ENCODE measurements around the gene MYL4. TPM values are rescaled to one million over a fixed set of nuclear protein-coding genes. Genes with fewer than 3 reads are reported as not detected.

MYL4 gene
- polyA plus RNA-seq, 1 of the 3 experiments (the other 2 are of a cell fraction) = not detected

- H3K27ac ChIP-seq (ENCODE audit: low read depth in 2 of 2, low read length in 1 of 2) = no peak overlapping the region
- H3K36me3 ChIP-seq (replicated peaks in 1 of 2; ENCODE audit: control insufficient read depth in 1 of 2, insufficient read depth in 2 of 2, low read length in 1 of 2) = peaks cover 8 to 13% of the 10 kb centered on the region in 2 experiments
- no peak overlapping the region for H3K4me2 ChIP-seq
- TF ChIP-seq, protein P1, sequence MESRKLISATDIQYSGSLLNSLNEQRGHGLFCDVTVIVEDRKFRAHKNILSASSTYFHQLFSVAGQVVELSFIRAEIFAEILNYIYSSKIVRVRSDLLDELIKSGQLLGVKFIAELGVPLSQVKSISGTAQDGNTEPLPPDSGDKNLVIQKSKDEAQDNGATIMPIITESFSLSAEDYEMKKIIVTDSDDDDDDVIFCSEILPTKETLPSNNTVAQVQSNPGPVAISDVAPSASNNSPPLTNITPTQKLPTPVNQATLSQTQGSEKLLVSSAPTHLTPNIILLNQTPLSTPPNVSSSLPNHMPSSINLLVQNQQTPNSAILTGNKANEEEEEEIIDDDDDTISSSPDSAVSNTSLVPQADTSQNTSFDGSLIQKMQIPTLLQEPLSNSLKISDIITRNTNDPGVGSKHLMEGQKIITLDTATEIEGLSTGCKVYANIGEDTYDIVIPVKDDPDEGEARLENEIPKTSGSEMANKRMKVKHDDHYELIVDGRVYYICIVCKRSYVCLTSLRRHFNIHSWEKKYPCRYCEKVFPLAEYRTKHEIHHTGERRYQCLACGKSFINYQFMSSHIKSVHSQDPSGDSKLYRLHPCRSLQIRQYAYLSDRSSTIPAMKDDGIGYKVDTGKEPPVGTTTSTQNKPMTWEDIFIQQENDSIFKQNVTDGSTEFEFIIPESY (IDR thresholded peaks at IDR 0.05; ENCODE audit: borderline replicate concordance, low read depth) = no peak
- TF ChIP-seq MEF2A (IDR thresholded peaks at IDR 0.05; ENCODE audit: borderline replicate concordance, low read depth) = no peak
- TF ChIP-seq, protein P2, sequence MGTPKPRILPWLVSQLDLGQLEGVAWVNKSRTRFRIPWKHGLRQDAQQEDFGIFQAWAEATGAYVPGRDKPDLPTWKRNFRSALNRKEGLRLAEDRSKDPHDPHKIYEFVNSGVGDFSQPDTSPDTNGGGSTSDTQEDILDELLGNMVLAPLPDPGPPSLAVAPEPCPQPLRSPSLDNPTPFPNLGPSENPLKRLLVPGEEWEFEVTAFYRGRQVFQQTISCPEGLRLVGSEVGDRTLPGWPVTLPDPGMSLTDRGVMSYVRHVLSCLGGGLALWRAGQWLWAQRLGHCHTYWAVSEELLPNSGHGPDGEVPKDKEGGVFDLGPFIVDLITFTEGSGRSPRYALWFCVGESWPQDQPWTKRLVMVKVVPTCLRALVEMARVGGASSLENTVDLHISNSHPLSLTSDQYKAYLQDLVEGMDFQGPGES (IDR thresholded peaks at IDR 0.05; ENCODE audit: low read depth, low read length) = no peak
- TF ChIP-seq, protein P3, sequence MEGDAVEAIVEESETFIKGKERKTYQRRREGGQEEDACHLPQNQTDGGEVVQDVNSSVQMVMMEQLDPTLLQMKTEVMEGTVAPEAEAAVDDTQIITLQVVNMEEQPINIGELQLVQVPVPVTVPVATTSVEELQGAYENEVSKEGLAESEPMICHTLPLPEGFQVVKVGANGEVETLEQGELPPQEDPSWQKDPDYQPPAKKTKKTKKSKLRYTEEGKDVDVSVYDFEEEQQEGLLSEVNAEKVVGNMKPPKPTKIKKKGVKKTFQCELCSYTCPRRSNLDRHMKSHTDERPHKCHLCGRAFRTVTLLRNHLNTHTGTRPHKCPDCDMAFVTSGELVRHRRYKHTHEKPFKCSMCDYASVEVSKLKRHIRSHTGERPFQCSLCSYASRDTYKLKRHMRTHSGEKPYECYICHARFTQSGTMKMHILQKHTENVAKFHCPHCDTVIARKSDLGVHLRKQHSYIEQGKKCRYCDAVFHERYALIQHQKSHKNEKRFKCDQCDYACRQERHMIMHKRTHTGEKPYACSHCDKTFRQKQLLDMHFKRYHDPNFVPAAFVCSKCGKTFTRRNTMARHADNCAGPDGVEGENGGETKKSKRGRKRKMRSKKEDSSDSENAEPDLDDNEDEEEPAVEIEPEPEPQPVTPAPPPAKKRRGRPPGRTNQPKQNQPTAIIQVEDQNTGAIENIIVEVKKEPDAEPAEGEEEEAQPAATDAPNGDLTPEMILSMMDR (IDR thresholded peaks at IDR 0.05) = no peak
- TF ChIP-seq, protein P4, sequence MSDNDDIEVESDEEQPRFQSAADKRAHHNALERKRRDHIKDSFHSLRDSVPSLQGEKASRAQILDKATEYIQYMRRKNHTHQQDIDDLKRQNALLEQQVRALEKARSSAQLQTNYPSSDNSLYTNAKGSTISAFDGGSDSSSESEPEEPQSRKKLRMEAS (IDR thresholded peaks at IDR 0.05; ENCODE audit: low read depth) = no peak
- H3K79me2 ChIP-seq (ENCODE audit: insufficient read depth) = peaks cover 39% of the 10 kb centered on the region
- H3K9me2 ChIP-seq = no peaks in the 10 kb centered on the region
- H3K9ac ChIP-seq = no peak overlapping the region
- no peak for DNase-seq
- H3F3A ChIP-seq (replicated peaks; ENCODE audit: insufficient read depth) = peaks cover 10% of the 10 kb centered on the region
- peak overlapping the region; percentile 99; the same call in 1 of the 2 replicates for H2AFZ ChIP-seq (ENCODE audit: low read depth)
- ChIA-PET CTCF (interaction anchor here (1.0 to 1.8 kb wide), 3 partner anchors 10 to 125 kb away, joined by 3 to 6 read pairs (median 4); no protein-coding TSS in a partner anchor), POLR2A (no interaction called here)
- no peaks in the 10 kb centered on the region for H3K9me3 ChIP-seq
- peaks cover 0 to 25% of the 10 kb centered on the region in 2 experiments; a peak in 3 of 4 replicates for H3K4me1 ChIP-seq (ENCODE audit: control insufficient read depth in 1 of 2, insufficient read depth in 2 of 2, low read depth in 1 of 2, low read length in 1 of 2)
- H4K20me1 ChIP-seq (ENCODE audit: insufficient read depth) = peaks cover 30% of the 10 kb centered on the region
- no peaks in the 10 kb centered on the region for H3K27me3 ChIP-seq (ENCODE audit: insufficient read depth)
- no peak overlapping the region for H3K4me3 ChIP-seq (ENCODE audit: low read depth in 2 of 2, low read length in 1 of 2)
- 90% methylated on average over 4 of the region's 4 CpGs for WGBS (ENCODE audit: low lambda C conversion rate)
Observed at GRCh38 chr17:47190243-47190642, 18.9 kb upstream of the MYL4 start.

DNA sequence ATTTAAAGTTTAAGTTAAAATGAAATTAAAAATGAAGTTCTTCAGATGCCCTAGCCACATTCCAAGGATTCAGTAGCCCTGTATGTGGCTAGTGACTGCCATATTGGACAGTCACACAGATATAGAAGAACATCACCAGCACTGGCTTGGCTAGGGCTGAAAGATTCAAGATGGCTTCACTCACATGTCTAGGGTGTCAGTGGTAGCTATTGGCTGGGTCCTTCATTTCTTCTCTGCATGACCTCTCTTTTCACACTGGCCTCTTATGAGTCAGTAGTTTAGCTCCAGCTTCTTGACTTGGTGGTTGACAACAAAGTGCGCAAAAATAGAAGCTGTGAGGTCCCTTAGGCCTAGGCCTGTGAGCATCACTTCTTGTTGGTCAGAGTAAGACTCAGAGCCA lies 18.4 kb upstream of the MYL4 start:
- H3K79me2 ChIP-seq (ENCODE audit: insufficient read depth) = peaks cover 34% of the 10 kb centered on the region
- peaks cover 10% of the 10 kb centered on the region for H3F3A ChIP-seq (replicated peaks; ENCODE audit: insufficient read depth)
- peaks cover 25% of the 10 kb centered on the region for H4K20me1 ChIP-seq (ENCODE audit: insufficient read depth)
- POLR2A ChIA-PET = no interaction called here
- WGBS (ENCODE audit: low lambda C conversion rate) = 100% methylated on average over 1 of the region's 1 CpG
- CTCF ChIA-PET = interaction anchor here (0.8 to 1.8 kb wide), 5 partner anchors 10 to 124 kb away, joined by 3 to 6 read pairs (median 3); no protein-coding TSS in a partner anchor
- peak overlapping the region; percentile 99; the same call in 1 of the 2 replicates for H2AFZ ChIP-seq (ENCODE audit: low read depth)
- no peaks in the 10 kb centered on the region for H3K9me2 ChIP-seq
- DNase-seq = no peak
- no peaks in the 10 kb centered on the region for H3K9me3 ChIP-seq
- H3K4me3 ChIP-seq (ENCODE audit: low read depth in 2 of 2, low read length in 1 of 2) = no peak overlapping the region
- no peak overlapping the region for H3K27ac ChIP-seq (ENCODE audit: low read depth in 2 of 2, low read length in 1 of 2)
- no peaks in the 10 kb centered on the region for H3K27me3 ChIP-seq (ENCODE audit: insufficient read depth)
- H3K9ac ChIP-seq = no peak overlapping the region
- H3K36me3 ChIP-seq (replicated peaks in 1 of 2; ENCODE audit: control insufficient read depth in 1 of 2, insufficient read depth in 2 of 2, low read length in 1 of 2) = peaks cover 8 to 13% of the 10 kb centered on the region in 2 experiments
- H3K4me1 ChIP-seq (ENCODE audit: control insufficient read depth in 1 of 2, insufficient read depth in 2 of 2, low read depth in 1 of 2, low read length in 1 of 2) = peaks cover 0 to 25% of the 10 kb centered on the region in 2 experiments; a peak in 3 of 4 replicates
- H3K4me2 ChIP-seq = no peak overlapping the region
- TF ChIP-seq FOXM1 (IDR thresholded peaks at IDR 0.05; ENCODE audit: low read depth) (no peak), NFIC (IDR thresholded peaks at IDR 0.05; ENCODE audit: borderline replicate concordance) (no peak), FOXJ3 (CRISPR knock-in tag; IDR thresholded peaks at IDR 0.05) (no peak), TEAD4 (IDR thresholded peaks at IDR 0.05; ENCODE audit: borderline replicate concordance, insufficient read depth) (no peak), POLR2AphosphoS5 (IDR thresholded peaks at IDR 0.05; ENCODE audit: low read depth, low read length) (no peak), YY1 (IDR thresholded peaks at IDR 0.05; ENCODE audit: low read depth) (no peak), EP300 (IDR thresholded peaks at IDR 0.05; ENCODE audit: borderline replicate concordance in 1 of 2, low read depth in 1 of 2, low read length in 1 of 2) (no peak)
- TF ChIP-seq, protein P5, sequence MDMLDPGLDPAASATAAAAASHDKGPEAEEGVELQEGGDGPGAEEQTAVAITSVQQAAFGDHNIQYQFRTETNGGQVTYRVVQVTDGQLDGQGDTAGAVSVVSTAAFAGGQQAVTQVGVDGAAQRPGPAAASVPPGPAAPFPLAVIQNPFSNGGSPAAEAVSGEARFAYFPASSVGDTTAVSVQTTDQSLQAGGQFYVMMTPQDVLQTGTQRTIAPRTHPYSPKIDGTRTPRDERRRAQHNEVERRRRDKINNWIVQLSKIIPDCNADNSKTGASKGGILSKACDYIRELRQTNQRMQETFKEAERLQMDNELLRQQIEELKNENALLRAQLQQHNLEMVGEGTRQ (IDR thresholded peaks at IDR 0.05; ENCODE audit: borderline replicate concordance, low read depth, low read length) = no peak
- TF ChIP-seq, protein P2 (IDR thresholded peaks at IDR 0.05; ENCODE audit: low read depth, low read length) = no peak
- TF ChIP-seq, protein P6, sequence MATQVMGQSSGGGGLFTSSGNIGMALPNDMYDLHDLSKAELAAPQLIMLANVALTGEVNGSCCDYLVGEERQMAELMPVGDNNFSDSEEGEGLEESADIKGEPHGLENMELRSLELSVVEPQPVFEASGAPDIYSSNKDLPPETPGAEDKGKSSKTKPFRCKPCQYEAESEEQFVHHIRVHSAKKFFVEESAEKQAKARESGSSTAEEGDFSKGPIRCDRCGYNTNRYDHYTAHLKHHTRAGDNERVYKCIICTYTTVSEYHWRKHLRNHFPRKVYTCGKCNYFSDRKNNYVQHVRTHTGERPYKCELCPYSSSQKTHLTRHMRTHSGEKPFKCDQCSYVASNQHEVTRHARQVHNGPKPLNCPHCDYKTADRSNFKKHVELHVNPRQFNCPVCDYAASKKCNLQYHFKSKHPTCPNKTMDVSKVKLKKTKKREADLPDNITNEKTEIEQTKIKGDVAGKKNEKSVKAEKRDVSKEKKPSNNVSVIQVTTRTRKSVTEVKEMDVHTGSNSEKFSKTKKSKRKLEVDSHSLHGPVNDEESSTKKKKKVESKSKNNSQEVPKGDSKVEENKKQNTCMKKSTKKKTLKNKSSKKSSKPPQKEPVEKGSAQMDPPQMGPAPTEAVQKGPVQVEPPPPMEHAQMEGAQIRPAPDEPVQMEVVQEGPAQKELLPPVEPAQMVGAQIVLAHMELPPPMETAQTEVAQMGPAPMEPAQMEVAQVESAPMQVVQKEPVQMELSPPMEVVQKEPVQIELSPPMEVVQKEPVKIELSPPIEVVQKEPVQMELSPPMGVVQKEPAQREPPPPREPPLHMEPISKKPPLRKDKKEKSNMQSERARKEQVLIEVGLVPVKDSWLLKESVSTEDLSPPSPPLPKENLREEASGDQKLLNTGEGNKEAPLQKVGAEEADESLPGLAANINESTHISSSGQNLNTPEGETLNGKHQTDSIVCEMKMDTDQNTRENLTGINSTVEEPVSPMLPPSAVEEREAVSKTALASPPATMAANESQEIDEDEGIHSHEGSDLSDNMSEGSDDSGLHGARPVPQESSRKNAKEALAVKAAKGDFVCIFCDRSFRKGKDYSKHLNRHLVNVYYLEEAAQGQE (IDR thresholded peaks at IDR 0.05; ENCODE audit: low read depth, low read length) = no peak
